Erythroblast (primary cell): ENCODE measurements around the gene SARS2.

Source experiments
- GATA1 ChIP-seq: IDR thresholded peaks from 2 replicates; pipeline ENCODE4 v1.6.1; 2011; ENCODE audit warnings: low read depth, mild to moderate bottlenecking, control low read depth, low read length, moderate library complexity
- POLR2A ChIP-seq: IDR thresholded peaks from 2 replicates; pipeline ENCODE4 v1.6.1; 2011; ENCODE audit warnings: mild to moderate bottlenecking, low read length

- TF ChIP-seq POLR2A (no peak), GATA1 (no peak)
Observed at GRCh38 chr19:38921420-38922274, 8.9 kb downstream of the SARS2 start.
